ENCODE measurements around the gene DHRS11.
"Not testable (repeated sequence)": the region's sequence is repeated elsewhere in the genome, so short reads cannot be mapped to it uniquely, and the experiment has no call there.

DHRS11 gene

DNA sequence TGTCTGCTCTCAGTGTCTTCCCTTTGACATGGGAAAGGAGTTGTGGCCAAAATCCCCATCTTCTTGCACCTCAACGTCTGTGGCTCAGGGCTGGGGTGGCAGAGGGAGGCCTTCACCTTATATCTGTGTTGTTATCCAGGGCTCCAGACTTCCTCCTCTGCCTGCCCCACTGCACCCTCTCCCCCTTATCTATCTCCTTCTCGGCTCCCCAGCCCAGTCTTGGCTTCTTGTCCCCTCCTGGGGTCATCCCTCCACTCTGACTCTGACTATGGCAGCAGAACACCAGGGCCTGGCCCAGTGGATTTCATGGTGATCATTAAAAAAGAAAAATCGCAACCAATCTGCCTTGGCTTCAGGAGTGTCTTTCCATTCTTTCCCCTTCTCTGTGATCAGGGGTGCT lies 8.8 kb downstream of the DHRS11 start:
- no peak for TF ChIP-seq CTCF (IDR thresholded peaks at IDR 0.05; ENCODE audit: low read length, missing control alignments)
- no peak for DNase-seq (ENCODE audit: low read depth)
- H3K4me3 ChIP-seq (replicated peaks; ENCODE audit: low read depth, low read length) = peak overlapping the region; percentile 95

DNA sequence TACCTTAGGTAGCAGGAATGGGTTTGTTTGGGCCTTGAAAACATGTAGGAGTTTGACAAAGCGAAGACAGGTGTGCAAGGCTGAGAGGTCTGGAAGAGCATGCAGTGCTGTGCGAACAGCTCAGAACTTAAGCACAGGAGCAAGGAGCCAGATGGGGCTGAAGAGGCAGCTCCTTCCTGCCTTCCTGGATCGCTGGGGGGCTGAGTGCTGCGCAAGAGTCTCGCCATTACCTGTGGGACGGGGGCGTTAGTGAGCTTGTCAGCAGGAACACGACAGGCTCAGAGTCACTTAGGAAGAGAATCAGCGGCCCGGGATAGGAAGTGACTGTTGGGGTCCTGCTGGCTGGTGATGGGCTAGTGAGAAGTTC lies 9.2 kb downstream of the DHRS11 start:
- H3K4me3 ChIP-seq (replicated peaks; ENCODE audit: low read depth, low read length) = peak overlapping the region; percentile 95
- TF ChIP-seq CTCF (IDR thresholded peaks at IDR 0.05; ENCODE audit: low read length, missing control alignments) = no peak
- no peak for DNase-seq (ENCODE audit: low read depth)

- H3K4me3 ChIP-seq (replicated peaks; ENCODE audit: low read depth, low read length) = peak within 1 kb of the TSS; percentile 95
- no peak for TF ChIP-seq CTCF (IDR thresholded peaks at IDR 0.05; ENCODE audit: low read length, missing control alignments)
Measured at GRCh38 chr17:36601303-36602029, 9.8 kb downstream of the DHRS11 start, which contains the start of gene MRM1. Gene MRM1, plus strand, starts transcription at chr17:36601583. Its CDS starts 228 bp downstream, at chr17:36601811.

DNA sequence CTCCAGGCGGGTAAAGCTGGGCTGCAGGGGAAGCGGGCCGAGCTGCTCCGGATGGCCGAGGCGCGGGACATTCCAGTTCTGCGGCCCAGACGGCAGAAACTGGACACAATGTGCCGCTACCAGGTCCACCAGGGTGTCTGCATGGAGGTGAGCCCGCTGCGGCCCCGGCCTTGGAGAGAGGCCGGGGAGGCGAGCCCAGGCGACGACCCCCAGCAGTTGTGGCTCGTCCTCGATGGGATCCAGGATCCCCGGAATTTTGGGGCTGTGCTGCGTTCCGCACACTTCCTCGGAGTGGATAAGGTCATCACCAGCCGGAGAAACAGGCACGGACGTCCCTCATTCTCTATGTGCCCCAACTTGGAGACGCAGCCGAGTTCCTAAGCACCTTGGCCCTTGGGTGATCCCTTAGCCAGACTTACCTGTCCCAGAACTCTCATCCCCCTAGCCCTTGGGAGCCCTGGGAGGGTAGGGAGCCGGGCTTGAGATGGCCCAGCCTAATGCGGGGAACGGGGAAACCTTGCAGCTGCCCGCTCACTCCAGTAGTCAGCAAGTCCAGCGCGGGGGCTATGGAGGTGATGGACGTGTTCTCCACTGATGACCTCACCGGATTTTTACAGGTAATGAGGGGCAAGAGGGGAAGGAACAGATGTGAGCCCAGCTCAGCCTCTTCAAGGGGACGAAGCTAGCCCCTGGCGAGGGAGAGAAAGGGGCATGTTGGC lies 10.5 kb downstream of the DHRS11 start:
- DNase-seq (ENCODE audit: low read depth) = no peak
- no peak for TF ChIP-seq CTCF (IDR thresholded peaks at IDR 0.05; ENCODE audit: low read length, missing control alignments)

More at GRCh38 chr17:36601303-36602029, 9.8 kb downstream of the DHRS11 start, which contains the start of gene MRM1:
- peak; percentile 91 for DNase-seq (ENCODE audit: low read depth)

GRCh38 chr17:36602924-36603384 lies 11.3 kb downstream of the DHRS11 start:
- peak; percentile 82 for TF ChIP-seq CTCF (IDR thresholded peaks at IDR 0.05; ENCODE audit: low read length, missing control alignments)
- peak; percentile 74 for DNase-seq (ENCODE audit: low read depth)
- peak overlapping the region; percentile 95 for H3K4me3 ChIP-seq (replicated peaks; ENCODE audit: low read depth, low read length)

More for the DNA sequence above, 10.5 kb downstream of the DHRS11 start:
- peak overlapping the region; percentile 95 for H3K4me3 ChIP-seq (replicated peaks; ENCODE audit: low read depth, low read length)

GRCh38 chr17:36605028-36605427 lies 13.3 kb downstream of the DHRS11 start:
- H3K4me3 ChIP-seq (replicated peaks; ENCODE audit: low read depth, low read length); DNase-seq (ENCODE audit: low read depth): not testable (repeated sequence)

DNA sequence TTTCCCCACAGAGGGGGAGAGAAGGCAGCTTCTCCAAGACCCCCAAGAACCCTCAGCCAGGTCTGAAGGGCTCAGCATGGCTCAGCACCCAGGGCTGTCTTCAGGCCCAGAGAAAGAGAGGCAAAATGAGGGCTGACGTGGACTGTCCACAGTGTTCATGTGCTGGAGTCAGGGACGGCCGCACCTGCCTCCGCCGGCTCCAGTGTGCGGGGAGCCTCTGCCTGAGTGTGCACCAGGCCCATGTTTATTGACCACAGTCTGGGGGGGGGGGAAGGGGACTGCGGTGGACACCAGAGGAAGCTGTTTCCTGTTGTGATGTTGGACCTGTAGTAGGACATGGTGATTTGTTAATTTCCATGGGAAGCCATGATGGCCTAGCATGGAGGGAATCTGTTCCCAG lies 16.6 kb downstream of the DHRS11 start:
- DNase-seq (ENCODE audit: low read depth) = no peak
- H3K4me3 ChIP-seq (replicated peaks; ENCODE audit: low read depth, low read length) = no peak overlapping the region
- TF ChIP-seq CTCF (IDR thresholded peaks at IDR 0.05; ENCODE audit: low read length, missing control alignments) = no peak
